SKM-1 (cell line): Measurements from ENCODE around the gene NDRG2.

Source experiments
- DNase-seq: peaks from one replicate; lab custom pipeline; 2025; ENCODE audit not compliant: unreplicated experiment; lab: John Stamatoyannopoulos, UW

The NDRG2 gene

DNA sequence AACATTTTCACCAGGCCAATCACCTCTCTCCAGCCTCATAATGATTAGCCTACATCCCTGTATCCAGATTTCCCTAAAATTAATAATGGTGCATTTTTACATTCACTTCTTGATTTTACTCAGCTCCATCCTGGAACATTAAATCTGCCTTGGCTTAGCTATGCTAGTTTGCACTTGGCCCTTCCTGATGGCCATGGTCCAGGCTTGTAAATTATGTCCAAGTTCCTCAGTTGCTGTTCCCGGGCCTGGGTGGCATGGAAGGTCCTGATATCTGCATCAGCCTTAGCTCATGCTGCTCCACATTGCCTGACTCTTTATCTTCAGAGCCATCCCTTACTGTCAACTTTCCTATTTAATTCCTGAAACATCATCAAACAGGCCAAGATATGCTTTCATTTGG lies 46.2 kb downstream of the NDRG2 start:
- DNase-seq, result no peak

DNA sequence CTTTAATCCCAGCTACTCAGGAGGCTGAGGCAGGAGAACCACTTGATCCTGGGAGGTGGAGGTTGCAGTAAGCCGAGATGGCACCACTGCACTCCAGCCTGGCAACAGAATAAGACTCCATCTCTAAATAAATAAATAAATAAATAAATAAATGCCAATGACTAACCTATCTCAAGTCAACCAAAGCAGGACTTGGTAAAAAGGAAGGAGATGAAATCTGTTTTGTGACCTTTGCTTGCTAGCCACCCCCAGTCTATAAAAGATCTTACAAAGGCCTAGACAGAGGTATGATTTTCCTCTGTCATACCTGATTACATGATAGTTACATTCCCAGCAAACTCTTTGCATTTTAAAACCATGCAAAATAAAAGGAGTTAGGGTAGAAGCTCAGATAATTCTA lies 48.6 kb downstream of the NDRG2 start:
- no peak for DNase-seq

DNA sequence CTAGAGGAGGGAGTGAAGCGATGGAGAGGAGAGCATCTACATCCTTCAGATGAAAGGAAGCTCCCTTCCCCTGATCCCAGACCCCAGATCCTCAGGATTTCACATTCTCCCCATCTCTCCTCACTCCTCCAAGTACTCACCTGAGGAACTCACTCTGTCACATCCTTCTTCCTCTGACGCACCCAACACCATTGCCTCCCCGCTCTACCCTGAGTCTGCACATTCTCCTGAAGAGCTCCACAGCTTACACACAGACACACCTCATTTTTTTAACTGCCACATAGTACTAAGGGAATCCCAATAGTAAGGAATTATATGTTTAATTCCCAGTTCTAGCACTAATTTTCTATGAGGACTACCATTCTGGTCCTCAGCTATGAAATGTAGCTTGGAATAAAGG lies 51.4 kb downstream of the NDRG2 start:
- DNase-seq, result no peak

DNA sequence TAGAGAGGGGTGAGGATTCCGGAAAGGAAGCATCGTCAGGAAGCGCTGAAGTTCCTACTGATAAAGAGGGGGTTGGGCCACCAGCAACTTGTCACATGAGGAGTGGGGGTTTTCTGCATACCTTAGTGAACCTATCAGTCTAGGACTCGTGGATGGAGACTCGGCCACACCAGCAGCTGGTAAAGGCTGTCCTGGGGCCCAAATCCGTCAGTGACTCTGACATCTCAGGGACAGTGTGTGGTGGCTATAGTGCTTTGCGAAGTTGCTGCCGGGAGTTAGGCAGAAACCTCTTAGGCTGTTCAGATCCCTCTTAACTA lies 53.2 kb downstream of the NDRG2 start:
- DNase-seq, result no peak

DNA sequence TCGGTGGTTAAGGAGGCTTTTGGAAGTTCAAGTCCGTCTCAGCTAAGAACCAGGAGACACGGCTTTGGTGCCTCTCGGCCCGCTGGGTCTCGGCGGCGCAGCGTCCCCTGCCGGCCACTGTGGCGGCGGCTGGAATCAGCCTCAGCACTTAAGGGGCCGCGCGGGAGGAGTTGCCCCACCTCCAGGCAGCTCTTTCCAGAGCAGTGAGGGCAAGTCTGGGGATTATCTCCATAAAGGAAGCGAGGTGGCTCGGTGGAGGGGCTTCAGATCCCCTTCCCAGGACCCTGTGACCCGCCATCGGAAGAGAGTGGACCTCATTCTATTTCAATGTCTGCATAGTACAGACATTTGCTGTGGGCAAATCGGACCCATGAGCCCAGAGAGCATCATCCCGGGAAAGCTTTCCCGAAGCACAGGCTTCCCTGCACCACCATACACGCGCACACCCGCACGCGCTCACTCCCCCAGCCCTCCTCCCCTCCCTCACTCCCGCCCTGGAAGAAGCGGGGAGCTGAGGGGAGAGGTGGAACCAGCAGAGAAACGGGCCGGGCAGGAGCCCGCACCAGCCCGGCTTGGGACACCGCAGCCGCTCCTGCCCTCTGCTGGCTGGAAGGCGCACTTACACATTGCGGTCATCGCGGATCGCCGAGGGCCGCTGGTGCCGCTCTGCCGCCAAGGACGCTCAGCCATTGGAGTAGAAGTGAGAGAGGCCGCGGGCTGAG lies 53.7 kb downstream of the NDRG2 start:
- DNase-seq, result peak; percentile 18

DNA sequence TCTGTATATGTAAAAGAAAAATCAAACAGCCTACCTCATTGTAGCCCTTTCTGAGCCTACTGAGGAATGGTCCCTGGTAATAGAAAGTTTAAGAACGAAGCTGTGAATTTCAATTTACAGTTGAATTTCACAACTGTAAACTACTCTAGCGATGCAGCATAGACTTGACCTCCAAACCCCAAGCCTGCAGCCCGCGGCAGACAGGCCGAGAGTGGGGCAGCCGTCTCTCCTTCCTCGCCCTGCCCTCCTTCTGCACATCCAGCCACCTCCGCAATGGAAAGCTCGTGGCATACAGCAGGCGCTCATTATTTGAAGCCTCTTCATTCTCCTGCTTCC lies 54.2 kb downstream of the NDRG2 start:
- DNase-seq, result no peak

DNA sequence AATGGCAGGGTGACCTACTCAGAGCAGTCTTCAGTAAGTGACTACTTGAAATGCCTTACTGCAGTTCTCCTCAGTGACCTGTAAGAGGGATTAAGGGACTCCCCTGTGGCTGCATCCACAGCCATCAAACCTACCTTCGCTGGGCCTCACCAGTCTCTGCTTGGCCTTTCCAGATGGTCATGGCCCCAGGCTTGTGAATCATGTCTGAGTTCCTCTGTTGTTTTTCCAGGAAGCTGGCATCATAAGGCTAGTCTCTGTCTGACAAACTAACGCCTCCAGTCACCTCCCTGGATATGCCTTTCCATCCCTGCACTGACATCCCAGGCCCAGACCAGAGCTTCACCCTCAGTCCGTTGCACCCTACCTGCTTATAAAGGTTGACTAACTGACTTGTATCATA lies 55.5 kb downstream of the NDRG2 start:
- no peak for DNase-seq
